ENCODE results near the gene NDRG3. TPM values are rescaled to one million over a fixed set of nuclear protein-coding genes. Genes with fewer than 3 reads are reported as not detected.

Gene NDRG3
- 19.8 to 23.2 TPM (median 21.7 TPM) in 5 replicates for total RNA-seq (2022; extraction: Qiagen RNA extraction; ENCODE audit: low read depth)

GRCh38 chr20:36745927-36746659, at the start of gene NDRG3:
NDRG3 (minus strand) TSS chr20:36746090; CDS start chr20:36721735, 24,355 bp downstream.

GRCh38 chr20:36773597-36774390, 27.9 kb upstream of the NDRG3 start, which contains the start of gene DSN1:
DSN1 (minus strand) TSS chr20:36773763; CDS start chr20:36771458, 2,305 bp downstream.

GRCh38 chr20:36645998-36646397, 99.9 kb downstream of the NDRG3 start, which contains the start of gene SLA2:
SLA2 (minus strand) TSS chr20:36646196; CDS start chr20:36641335, 4,861 bp downstream.

GRCh38 chr20:36605399-36606157, 140.3 kb downstream of the NDRG3 start, which contains the start of gene RAB5IF:
RAB5IF (plus strand) TSS chr20:36605779; CDS start chr20:36605952, 173 bp downstream.

Other genes starting within 250 kb of the NDRG3 start
- 15.9 to 26.5 TPM (median 17.6 TPM) in 5 replicates for gene MYL9, start 204.6 kb downstream of the NDRG3 start, total RNA-seq (2022; extraction: Qiagen RNA extraction; ENCODE audit: low read depth)
- gene TGIF2, start 172.5 kb downstream of the NDRG3 start, total RNA-seq (2022; extraction: Qiagen RNA extraction; ENCODE audit: low read depth): 3.4 to 4.9 TPM (median 4.0 TPM) in 5 replicates
- 216 to 291 TPM (median 278 TPM) in 5 replicates for gene RAB5IF, start 140.3 kb downstream of the NDRG3 start, total RNA-seq (2022; extraction: Qiagen RNA extraction; ENCODE audit: low read depth)
- 0.06 to 0.10 TPM in 2 of 5 replicates, not detected in the others for gene SLA2, start 99.9 kb downstream of the NDRG3 start, total RNA-seq (2022; extraction: Qiagen RNA extraction; ENCODE audit: low read depth)
- 21.4 to 27.4 TPM (median 24.5 TPM) in 5 replicates for gene DSN1, start 27.7 kb upstream of the NDRG3 start, total RNA-seq (2022; extraction: Qiagen RNA extraction; ENCODE audit: low read depth)
- not detected in 5 replicates for gene TLDC2, start 130.0 kb upstream of the NDRG3 start, total RNA-seq (2022; extraction: Qiagen RNA extraction; ENCODE audit: low read depth)
- gene SAMHD1, start 205.6 kb upstream of the NDRG3 start, total RNA-seq (2022; extraction: Qiagen RNA extraction; ENCODE audit: low read depth): 7.0 to 9.4 TPM (median 7.5 TPM) in 5 replicates

All from A549 treated with GW870086 at 1 μM for 4 hours (cell line).